Panc1 (cell line): ENCODE measurements around the gene NWD2. TPM values are rescaled to one million over a fixed set of nuclear protein-coding genes. Genes with fewer than 3 reads are reported as not detected.

ENCODE experiments used
- ATAC-seq: fragments of 200-7000 bp; cut with Tn5 transposase; 2 replicates; pipeline ENCODE4 v1.9.1; 2020; ENCODE audit warnings: mild to moderate bottlenecking, moderate library complexity
- BruUV-seq: library from RNA; stranded (reverse); fragments of 400-500 nt; replicated peaks from 2 replicates; lab custom pipeline; 2021; lab: Mats Ljungman, UMichigan
- CTCF ChIA-PET: fragments of 300-600 bp; sonication (Branson Sonifier 250); formaldehyde crosslinking; loops from one replicate; lab custom pipeline; 2022; ENCODE audit warnings: antibody characterized with exemption; lab: Charles Lee
- POLR2A ChIA-PET: fragments of 300-600 bp; sonication (Branson Sonifier 250); formaldehyde crosslinking; loops from one replicate; lab custom pipeline; 2022; ENCODE audit warnings: antibody characterized with exemption; lab: Charles Lee
- DNase-seq: peaks from one replicate; pipeline ENCODE4 v3.0.0-alpha.2; 2010; ENCODE audit warnings: low read depth, low spot score
- H3K27ac ChIP-seq: 2 replicates; pipeline ENCODE4 v1.5.1; 2011; ENCODE audit warnings: mild to moderate bottlenecking, low read length, inconsistent platforms
- H3K27me3 ChIP-seq: fragments of 200-500 bp; sonication (Bioruptor generic); 2 replicates; pipeline ENCODE4 v1.6.0; 2014; ENCODE audit warnings: low read length, inconsistent platforms; ENCODE audit not compliant: control insufficient read depth, insufficient read depth
- H3K36me3 ChIP-seq: fragments of 200-500 bp; sonication (Bioruptor generic); 2 replicates; pipeline ENCODE4 v1.5.1; 2014; ENCODE audit warnings: inconsistent platforms, mild to moderate bottlenecking, low read length, moderate library complexity; ENCODE audit not compliant: control insufficient read depth, insufficient read depth
- H3K4me1 ChIP-seq: 2 replicates; pipeline ENCODE4 v1.5.1; 2011; ENCODE audit warnings: inconsistent platforms, mild to moderate bottlenecking, low read length, moderate library complexity; ENCODE audit not compliant: control insufficient read depth, insufficient read depth
- H3K4me3 ChIP-seq, 2 experiments: 2 replicates each; pipeline ENCODE4 v1.5.1; 2011 to 2012; ENCODE audit warnings: low read depth in 2 of 2, low read length in 2 of 2, mild to moderate bottlenecking in 2 of 2, inconsistent platforms in 1 of 2, moderate library complexity in 1 of 2
- H3K9me3 ChIP-seq: fragments of 200-500 bp; sonication (Bioruptor generic); 2 replicates; pipeline ENCODE4 v1.5.1; 2014; ENCODE audit warnings: low read depth, mild to moderate bottlenecking, inconsistent platforms, low read length, moderate library complexity; ENCODE audit not compliant: control insufficient read depth, insufficient read depth
- POLR2AphosphoS5 ChIP-seq: IDR thresholded peaks from 2 replicates; pipeline ENCODE4 v1.6.1; 2012; ENCODE audit warnings: mild to moderate bottlenecking, low read depth, low read length, moderate library complexity
- SIN3A ChIP-seq: IDR thresholded peaks from 2 replicates; pipeline ENCODE4 v1.6.1; 2012; ENCODE audit warnings: low read depth, mild to moderate bottlenecking, low read length, moderate library complexity, borderline replicate concordance; ENCODE audit not compliant: insufficient read depth
- TCF7L2 ChIP-seq: IDR thresholded peaks from 2 replicates; pipeline ENCODE4 v1.6.1; 2011; ENCODE audit warnings: mild to moderate bottlenecking, low read depth, low read length, inconsistent platforms
- in situ Hi-C: cut with HindIII; loops from 2 replicates; pipeline ENCODE4 v1.10.0; 2016; ENCODE audit warnings: low sequenced_read_pairs, low pct_unique_long_range_greater_than_20kb
- intact Hi-C: fragments of 100-400 bp; cut with micrococcal nuclease; formaldehyde crosslinking; loops from one replicate; pipeline ENCODE4 v1.10.0; 2022; ENCODE audit not compliant: unreplicated experiment
- total RNA-seq: library from RNA; stranded (reverse); gene quantifications from one replicate; pipeline ENCODE4 v1.2.1, GENCODE V29; 2021; ENCODE audit not compliant: unreplicated experiment
- TF ChIP-seq, protein P1 (sequence below): fragments of 450-650 bp; IDR thresholded peaks from 2 replicates; pipeline ENCODE4 v1.5.1; 2017; ENCODE audit warnings: mild to moderate bottlenecking
- TF ChIP-seq, protein P2 (sequence below), 2 experiments: IDR thresholded peaks; 2 replicates each; pipeline ENCODE4 v1.6.1; 2011 to 2012; ENCODE audit warnings: low read depth in 2 of 2, control low read depth in 1 of 2, low read length in 1 of 2, mild to moderate bottlenecking in 1 of 2, moderate library complexity in 1 of 2; ENCODE audit not compliant: insufficient read depth in 1 of 2

Gene NWD2
- total RNA-seq, 1 experiment from 2014 or later, result not detected

DNA sequence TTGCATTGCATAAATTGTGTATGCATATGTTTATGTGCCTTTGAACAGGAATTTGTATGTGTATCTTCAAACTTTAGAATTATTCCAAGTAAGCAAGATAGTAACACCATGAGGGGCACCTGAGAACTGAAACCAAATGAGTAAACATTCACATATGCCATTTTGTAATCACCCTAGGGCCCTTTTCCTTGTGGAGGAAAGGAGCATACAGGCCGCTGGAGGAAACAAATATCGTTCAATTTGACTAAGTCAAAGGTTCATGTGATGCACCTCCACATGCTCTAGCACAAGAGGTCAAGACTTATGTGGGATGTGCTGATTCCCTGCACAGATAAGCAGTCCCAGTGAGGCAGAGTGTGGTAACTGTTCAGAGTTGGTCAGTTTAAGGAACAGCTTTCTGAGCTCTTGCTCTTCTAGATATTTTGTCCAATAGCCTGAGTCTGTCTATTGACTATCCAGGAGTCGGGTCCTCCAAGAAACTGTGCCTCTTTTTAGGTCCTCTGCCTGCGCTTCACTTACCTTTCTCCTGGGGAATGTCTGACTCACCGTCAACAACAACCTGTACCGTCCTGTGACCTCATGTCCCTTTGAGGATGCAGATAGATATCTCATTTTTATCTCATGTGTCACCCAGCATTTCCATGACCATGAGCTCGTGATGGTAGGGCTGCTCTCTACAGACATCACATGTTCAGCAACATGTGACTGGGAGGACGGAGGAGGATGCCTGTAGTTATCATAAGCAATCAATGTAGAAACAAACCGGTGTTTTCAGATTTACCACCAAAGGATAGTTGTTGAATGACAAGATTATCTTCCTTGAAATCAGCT is 196.9 kb downstream of the NWD2 start:
- no peaks in the 10 kb centered on the region for H3K4me1 ChIP-seq
- H3K27ac ChIP-seq, result no peak overlapping the region
- no peaks in the 10 kb centered on the region for H3K36me3 ChIP-seq
- ChIA-PET CTCF (no interaction called here), POLR2A (no interaction called here)
- intact Hi-C loops (no loop called here), in situ Hi-C loops (no loop called here)
- TF ChIP-seq, protein P1, sequence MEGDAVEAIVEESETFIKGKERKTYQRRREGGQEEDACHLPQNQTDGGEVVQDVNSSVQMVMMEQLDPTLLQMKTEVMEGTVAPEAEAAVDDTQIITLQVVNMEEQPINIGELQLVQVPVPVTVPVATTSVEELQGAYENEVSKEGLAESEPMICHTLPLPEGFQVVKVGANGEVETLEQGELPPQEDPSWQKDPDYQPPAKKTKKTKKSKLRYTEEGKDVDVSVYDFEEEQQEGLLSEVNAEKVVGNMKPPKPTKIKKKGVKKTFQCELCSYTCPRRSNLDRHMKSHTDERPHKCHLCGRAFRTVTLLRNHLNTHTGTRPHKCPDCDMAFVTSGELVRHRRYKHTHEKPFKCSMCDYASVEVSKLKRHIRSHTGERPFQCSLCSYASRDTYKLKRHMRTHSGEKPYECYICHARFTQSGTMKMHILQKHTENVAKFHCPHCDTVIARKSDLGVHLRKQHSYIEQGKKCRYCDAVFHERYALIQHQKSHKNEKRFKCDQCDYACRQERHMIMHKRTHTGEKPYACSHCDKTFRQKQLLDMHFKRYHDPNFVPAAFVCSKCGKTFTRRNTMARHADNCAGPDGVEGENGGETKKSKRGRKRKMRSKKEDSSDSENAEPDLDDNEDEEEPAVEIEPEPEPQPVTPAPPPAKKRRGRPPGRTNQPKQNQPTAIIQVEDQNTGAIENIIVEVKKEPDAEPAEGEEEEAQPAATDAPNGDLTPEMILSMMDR, result no peak
- TF ChIP-seq SIN3A (no peak), POLR2AphosphoS5 (no peak), TCF7L2 (no peak)
- TF ChIP-seq, protein P2, sequence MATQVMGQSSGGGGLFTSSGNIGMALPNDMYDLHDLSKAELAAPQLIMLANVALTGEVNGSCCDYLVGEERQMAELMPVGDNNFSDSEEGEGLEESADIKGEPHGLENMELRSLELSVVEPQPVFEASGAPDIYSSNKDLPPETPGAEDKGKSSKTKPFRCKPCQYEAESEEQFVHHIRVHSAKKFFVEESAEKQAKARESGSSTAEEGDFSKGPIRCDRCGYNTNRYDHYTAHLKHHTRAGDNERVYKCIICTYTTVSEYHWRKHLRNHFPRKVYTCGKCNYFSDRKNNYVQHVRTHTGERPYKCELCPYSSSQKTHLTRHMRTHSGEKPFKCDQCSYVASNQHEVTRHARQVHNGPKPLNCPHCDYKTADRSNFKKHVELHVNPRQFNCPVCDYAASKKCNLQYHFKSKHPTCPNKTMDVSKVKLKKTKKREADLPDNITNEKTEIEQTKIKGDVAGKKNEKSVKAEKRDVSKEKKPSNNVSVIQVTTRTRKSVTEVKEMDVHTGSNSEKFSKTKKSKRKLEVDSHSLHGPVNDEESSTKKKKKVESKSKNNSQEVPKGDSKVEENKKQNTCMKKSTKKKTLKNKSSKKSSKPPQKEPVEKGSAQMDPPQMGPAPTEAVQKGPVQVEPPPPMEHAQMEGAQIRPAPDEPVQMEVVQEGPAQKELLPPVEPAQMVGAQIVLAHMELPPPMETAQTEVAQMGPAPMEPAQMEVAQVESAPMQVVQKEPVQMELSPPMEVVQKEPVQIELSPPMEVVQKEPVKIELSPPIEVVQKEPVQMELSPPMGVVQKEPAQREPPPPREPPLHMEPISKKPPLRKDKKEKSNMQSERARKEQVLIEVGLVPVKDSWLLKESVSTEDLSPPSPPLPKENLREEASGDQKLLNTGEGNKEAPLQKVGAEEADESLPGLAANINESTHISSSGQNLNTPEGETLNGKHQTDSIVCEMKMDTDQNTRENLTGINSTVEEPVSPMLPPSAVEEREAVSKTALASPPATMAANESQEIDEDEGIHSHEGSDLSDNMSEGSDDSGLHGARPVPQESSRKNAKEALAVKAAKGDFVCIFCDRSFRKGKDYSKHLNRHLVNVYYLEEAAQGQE (IDR thresholded peaks at IDR 0.05; ENCODE audit: insufficient read depth in 1 of 2, low read depth in 2 of 2, low read length in 1 of 2), result no peak
- ATAC-seq (no peak), DNase-seq (no peak)
- H3K27me3 ChIP-seq, result no peaks in the 10 kb centered on the region
- no TSS peak for BruUV-seq
- no peaks in the 10 kb centered on the region for H3K9me3 ChIP-seq
- no peak overlapping the region for H3K4me3 ChIP-seq

DNA sequence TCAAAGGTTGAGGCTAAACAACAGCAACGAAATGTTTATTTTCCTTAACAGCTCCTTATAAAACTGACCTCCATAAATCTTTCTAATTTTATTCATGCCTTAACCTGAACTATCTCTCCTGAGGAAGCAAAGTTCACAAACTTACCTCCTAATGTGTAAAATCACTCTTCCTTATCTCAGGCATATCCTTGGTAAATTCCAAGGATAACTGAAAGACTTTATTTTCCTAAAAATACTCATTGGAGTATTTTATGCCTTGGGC is 197.4 kb downstream of the NWD2 start:
- no peaks in the 10 kb centered on the region for H3K4me1 ChIP-seq
- POLR2A ChIA-PET, result no interaction called here
- no peak for ATAC-seq
- no peaks in the 10 kb centered on the region for H3K27me3 ChIP-seq
- TF ChIP-seq, protein P2 (IDR thresholded peaks at IDR 0.05; ENCODE audit: insufficient read depth in 1 of 2, low read depth in 2 of 2, low read length in 1 of 2), result no peak
- TF ChIP-seq POLR2AphosphoS5, result no peak
- TF ChIP-seq, protein P1, result no peak
- TF ChIP-seq SIN3A, result no peak
- TF ChIP-seq TCF7L2, result no peak
- CTCF ChIA-PET, result no interaction called here
- no TSS peak for BruUV-seq
- H3K27ac ChIP-seq, result no peak overlapping the region
- H3K9me3 ChIP-seq, result no peaks in the 10 kb centered on the region
- intact Hi-C loops, result no loop called here
- no peak for DNase-seq
- in situ Hi-C loops, result no loop called here
- no peak overlapping the region for H3K4me3 ChIP-seq
- no peaks in the 10 kb centered on the region for H3K36me3 ChIP-seq
